ENCODE measurements around the gene SPARC. TPM values are rescaled to one million over a fixed set of nuclear protein-coding genes. Genes with fewer than 3 reads are reported as not detected.

Gene SPARC
- total RNA-seq, 1 donor from 2014 or later: 9,466 TPM

DNA sequence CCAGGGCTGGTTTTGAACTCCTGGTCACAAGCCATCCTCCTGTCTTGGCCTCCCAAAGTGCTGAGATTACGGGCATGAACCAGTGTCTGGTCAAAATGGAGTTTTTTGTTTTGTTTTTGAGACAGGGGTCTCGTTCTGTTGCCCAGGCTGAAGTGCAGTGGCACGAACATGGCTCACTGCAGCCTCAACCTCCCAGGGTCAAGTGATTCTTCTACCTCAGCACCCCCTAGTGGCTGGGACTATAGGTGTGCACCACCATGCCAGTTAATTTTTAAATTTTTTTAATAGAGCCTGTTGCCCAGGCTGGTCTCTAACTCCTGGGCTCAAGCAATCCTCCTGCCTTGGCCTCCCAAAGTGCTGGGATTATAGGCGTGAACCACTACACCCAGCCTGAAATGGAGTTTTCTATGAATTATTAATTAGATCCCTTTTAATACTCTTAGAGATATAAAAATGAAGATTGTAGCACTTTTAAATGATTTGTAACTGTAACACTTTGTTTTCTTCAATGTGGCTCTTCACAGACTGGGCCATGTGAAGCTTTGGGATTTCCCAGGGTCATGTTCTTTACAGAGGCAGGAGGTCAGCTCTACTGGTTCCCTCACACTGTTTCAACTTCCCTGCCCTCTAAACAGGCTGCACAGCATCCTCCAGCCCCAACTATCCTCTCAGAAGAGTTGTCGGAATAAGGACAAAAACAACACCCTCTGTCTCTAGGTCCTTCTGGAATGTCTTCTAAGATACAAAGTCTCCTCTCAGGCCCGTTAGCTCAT is 32.7 kb upstream of the SPARC start:
- no peaks in the 10 kb centered on the region for H3K27me3 Mint-ChIP-seq (ENCODE audit: unreplicated experiment)
- H3K9me3 Mint-ChIP-seq (ENCODE audit: unreplicated experiment): no peaks in the 10 kb centered on the region
- no peak overlapping the region for H3K27ac Mint-ChIP-seq (ENCODE audit: unreplicated experiment)
- TF ChIP-seq CTCF (IDR thresholded peaks at IDR 0.05): peak; percentile 59
- no peak for DNase-seq (ENCODE audit: extremely low spot score, unreplicated experiment)
- peaks cover 18% of the 10 kb centered on the region for H3K4me1 Mint-ChIP-seq (ENCODE audit: unreplicated experiment)
- H3K36me3 Mint-ChIP-seq (ENCODE audit: unreplicated experiment): no peaks in the 10 kb centered on the region
- H3K4me3 Mint-ChIP-seq (ENCODE audit: unreplicated experiment): no peak overlapping the region

GRCh38 chr5:151718646-151719045 is 31.9 kb upstream of the SPARC start:
- no peak for TF ChIP-seq CTCF (IDR thresholded peaks at IDR 0.05)
- H3K9me3 Mint-ChIP-seq (ENCODE audit: unreplicated experiment): no peaks in the 10 kb centered on the region
- peak overlapping the region; percentile 33 for H3K27ac Mint-ChIP-seq (ENCODE audit: unreplicated experiment)
- no peaks in the 10 kb centered on the region for H3K27me3 Mint-ChIP-seq (ENCODE audit: unreplicated experiment)
- no peaks in the 10 kb centered on the region for H3K36me3 Mint-ChIP-seq (ENCODE audit: unreplicated experiment)
- H3K4me1 Mint-ChIP-seq (ENCODE audit: unreplicated experiment): peaks cover 18% of the 10 kb centered on the region
- DNase-seq (ENCODE audit: extremely low spot score, unreplicated experiment): no peak
- H3K4me3 Mint-ChIP-seq (ENCODE audit: unreplicated experiment): no peak overlapping the region

GRCh38 chr5:151718153-151718552 is 31.4 kb upstream of the SPARC start:
- no peak for DNase-seq (ENCODE audit: extremely low spot score, unreplicated experiment)
- Mint-ChIP-seq H3K27me3 (ENCODE audit: unreplicated experiment) (no peaks in the 10 kb centered on the region), H3K4me3 (ENCODE audit: unreplicated experiment) (no peak overlapping the region), H3K4me1 (ENCODE audit: unreplicated experiment) (peaks cover 18% of the 10 kb centered on the region), H3K27ac (ENCODE audit: unreplicated experiment) (peak overlapping the region; percentile 33), H3K36me3 (ENCODE audit: unreplicated experiment) (no peaks in the 10 kb centered on the region), H3K9me3 (ENCODE audit: unreplicated experiment) (no peaks in the 10 kb centered on the region)
- no peak for TF ChIP-seq CTCF (IDR thresholded peaks at IDR 0.05)

- H3K27ac Mint-ChIP-seq (ENCODE audit: unreplicated experiment): peak overlapping the region; percentile 16
- H3K36me3 Mint-ChIP-seq (ENCODE audit: unreplicated experiment): no peaks in the 10 kb centered on the region
- no peak for DNase-seq (ENCODE audit: extremely low spot score, unreplicated experiment)
- TF ChIP-seq CTCF (IDR thresholded peaks at IDR 0.05): no peak
- no peaks in the 10 kb centered on the region for H3K27me3 Mint-ChIP-seq (ENCODE audit: unreplicated experiment)
- no peaks in the 10 kb centered on the region for H3K9me3 Mint-ChIP-seq (ENCODE audit: unreplicated experiment)
- peaks cover 18% of the 10 kb centered on the region for H3K4me1 Mint-ChIP-seq (ENCODE audit: unreplicated experiment)
- no peak overlapping the region for H3K4me3 Mint-ChIP-seq (ENCODE audit: unreplicated experiment)
These were observed 30.7 kb upstream of the SPARC start for GRCh38 chr5:151717416-151717815.

DNA sequence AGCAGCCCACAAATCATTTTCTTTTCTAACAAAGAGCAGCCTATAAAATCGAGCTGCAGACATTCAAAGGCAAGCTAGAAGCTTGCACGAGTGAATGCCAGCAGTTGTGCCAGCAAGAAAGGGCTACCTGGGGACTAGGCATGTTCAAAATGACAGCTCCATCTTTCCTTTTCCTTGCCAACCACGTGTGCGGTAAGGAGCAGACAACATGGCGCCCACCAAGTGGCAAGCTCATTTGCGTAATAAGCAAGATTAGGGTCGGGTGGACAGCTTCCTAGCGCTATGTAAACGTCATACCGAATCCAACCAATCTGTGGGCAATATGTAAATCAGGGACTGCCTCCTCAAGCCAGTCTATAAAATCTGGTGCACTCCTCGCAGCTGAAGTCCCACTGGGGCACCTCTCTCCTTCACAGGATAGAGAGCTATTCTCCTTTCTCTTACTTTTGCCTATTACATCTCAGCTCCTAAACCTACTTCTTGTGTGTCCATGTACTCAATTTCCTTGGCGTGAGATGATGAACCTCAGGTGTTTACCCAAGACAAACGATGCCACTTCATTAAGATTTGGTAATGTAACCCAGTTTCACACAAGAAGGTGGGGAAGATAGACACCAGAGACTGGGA is 22.5 kb upstream of the SPARC start:
- Mint-ChIP-seq H3K4me3 (ENCODE audit: unreplicated experiment) (no peak overlapping the region), H3K27ac (ENCODE audit: unreplicated experiment) (no peak overlapping the region), H3K27me3 (ENCODE audit: unreplicated experiment) (no peaks in the 10 kb centered on the region), H3K9me3 (ENCODE audit: unreplicated experiment) (no peaks in the 10 kb centered on the region), H3K36me3 (ENCODE audit: unreplicated experiment) (no peaks in the 10 kb centered on the region), H3K4me1 (ENCODE audit: unreplicated experiment) (peaks cover 4% of the 10 kb centered on the region)
- DNase-seq (ENCODE audit: extremely low spot score, unreplicated experiment): no peak
- no peak for TF ChIP-seq CTCF (IDR thresholded peaks at IDR 0.05)

Data from osteocyte (in vitro differentiated cells).